Right lobe of liver (tissue), 6 donors: ENCODE data around the gene LRMDA. TPM values are rescaled to one million over a fixed set of nuclear protein-coding genes. Genes with fewer than 3 reads are reported as not detected.

Experiments used
- ATAC-seq, 4 donors: fragments of 200-7000 bp; cut with Tn5 transposase; one replicate each; pipeline ENCODE4 v1.9.1; 2020; ENCODE audit warnings: mild to moderate bottlenecking in 4 of 4, moderate library complexity in 4 of 4
- DNase-seq, 3 donors: peaks; one replicate each; pipeline ENCODE4 v3.0.0-alpha.2; 2020
- H3K27ac ChIP-seq, 3 donors: fragments of 200-600 bp; one replicate each; pipeline ENCODE4 v1.8.0; 2022
- H3K27me3 ChIP-seq, 2 donors: fragments of 200-600 bp; one replicate each; pipeline ENCODE4 v1.8.0; 2022
- H3K36me3 ChIP-seq, 4 donors: fragments of 200-600 bp; sonication (generic) in 1 of 4; one replicate each; pipeline versions ENCODE4 v1.5.1 to v1.8.0; 2017 to 2022; ENCODE audit warnings: control low read depth in 1 of 4
- H3K4me1 ChIP-seq, 4 donors: fragments of 200-600 bp; sonication (generic) in 1 of 4; one replicate each; pipeline versions ENCODE4 v1.5.1 to v1.8.0; 2017 to 2022; ENCODE audit warnings: control low read depth in 1 of 4
- H3K4me3 ChIP-seq, 3 donors: fragments of 200-600 bp; one replicate each; pipeline ENCODE4 v1.8.0; 2022
- H3K9me3 ChIP-seq, 4 donors: fragments of 200-600 bp; sonication (generic) in 1 of 4; one replicate each; pipeline versions ENCODE4 v1.5.1 to v1.8.0; 2017 to 2022; ENCODE audit warnings: control low read depth in 1 of 4
- CTCF ChIP-seq, 4 donors: fragments of 200-600 bp in 3 of 4; fragments of 450-650 bp in 1 of 4; IDR thresholded peaks; one replicate each; pipeline versions ENCODE4 v1.5.1 to v1.8.0; 2016 to 2022; ENCODE audit warnings: antibody characterized with exemption in 4 of 4, mild to moderate bottlenecking in 2 of 4
- POLR2A ChIP-seq: fragments of 450-650 bp; IDR thresholded peaks from one replicate; pipeline ENCODE4 v1.6.1; 2017; ENCODE audit warnings: antibody characterized with exemption, mild to moderate bottlenecking
- WGBS: methylation state at CpG from one replicate; pipeline ENCODE4 v1.1.6; 2018; ENCODE audit warnings: low coverage, low lambda C conversion rate; ENCODE audit not compliant: insufficient coverage; ENCODE audit errors: missing lambda C conversion rate; 5-methylcytosine and 5-hydroxymethylcytosine counted together
- intact Hi-C, 2 donors: fragments of 100-400 bp; cut with DNase I; formaldehyde crosslinking; loops; one replicate each; pipeline versions ENCODE4 v1.11.2 to v1.14.1; 2022
- total RNA-seq, 6 experiments: library from RNA; depleted of rRNA in 2 of 6; stranded (reverse); fragments of >200 nt in 2 of 6; fragmentation: NEBNext Ultra II Directional in 3 of 6; extraction: Animal tissue kit (Norgen Biotek cat#: 25700) in 3 of 6; gene quantifications; one replicate each; pipeline versions ENCODE4 v1.1.0 to v1.2.4, GENCODE V29; 2016 to 2023
- donor health status: DM: no; HTN: yes; CAD: no.
- donor health status: DM: no; HTN: no; CAD: no.
- donor health status: DM: no; HTN: no; CAD: no.
- donor health status: DM: no; HTN: yes; CAD: no.
- donor health status: DM: no; HTN: yes; CAD: no.

Gene LRMDA
- total RNA-seq, 6 experiments from 2014 or later: 9.9 to 19.9 (median 16.3) TPM

GRCh38 chr10:75801121-75801520, 369.7 kb downstream of the LRMDA start:
- intact Hi-C loops: no loop called here
- Histone ChIP-seq H3K36me3 (no peaks in the 10 kb centered on the region), H3K27ac (no peak overlapping the region), H3K27me3 (no peaks in the 10 kb centered on the region), H3K9me3 (no peaks in the 10 kb centered on the region), H3K4me1 (peaks cover 0 to 9% (median 4%) of the 10 kb centered on the region in 4 donors), H3K4me3 (no peak overlapping the region)
- ATAC-seq (peak in 1 of 4 donors; percentile 28), DNase-seq (no peak)
- TF ChIP-seq CTCF (IDR thresholded peaks at IDR 0.05) (no peak), POLR2A (no peak)
- WGBS: 60% methylated on average over 1 of the region's 1 CpG

- intact Hi-C loops: no loop called here
- WGBS: 81% methylated on average over 3 of the region's 3 CpGs
- peaks cover 0 to 9% (median 4%) of the 10 kb centered on the region in 4 donors for H3K4me1 ChIP-seq
- no peak overlapping the region for H3K4me3 ChIP-seq
- no peak overlapping the region for H3K27ac ChIP-seq
- ATAC-seq (no peak), DNase-seq (no peak)
- H3K36me3 ChIP-seq: no peaks in the 10 kb centered on the region
- TF ChIP-seq CTCF (IDR thresholded peaks at IDR 0.05) (no peak), POLR2A (no peak)
- H3K27me3 ChIP-seq: no peaks in the 10 kb centered on the region
- no peaks in the 10 kb centered on the region for H3K9me3 ChIP-seq
Observed at GRCh38 chr10:75801661-75802060, 370.2 kb downstream of the LRMDA start.

- TF ChIP-seq CTCF (IDR thresholded peaks at IDR 0.05): no peak
- no peak for ATAC-seq
- H3K4me3 ChIP-seq: no peak overlapping the region
- intact Hi-C loops: no loop called here
- H3K27me3 ChIP-seq: no peaks in the 10 kb centered on the region
- H3K9me3 ChIP-seq: no peaks in the 10 kb centered on the region
- no peak for DNase-seq
- no peak overlapping the region for H3K27ac ChIP-seq
- H3K4me1 ChIP-seq: peaks cover 0 to 9% (median 4%) of the 10 kb centered on the region in 4 donors
- 90% methylated on average over 2 of the region's 3 CpGs for WGBS
- H3K36me3 ChIP-seq: no peaks in the 10 kb centered on the region
Observed at GRCh38 chr10:75803121-75803520, 371.7 kb downstream of the LRMDA start.

- no peak for DNase-seq
- no peak for TF ChIP-seq CTCF (IDR thresholded peaks at IDR 0.05)
- TF ChIP-seq POLR2A: no peak
- Histone ChIP-seq H3K9me3 (no peaks in the 10 kb centered on the region), H3K4me1 (peaks cover 0 to 9% (median 4%) of the 10 kb centered on the region in 4 donors), H3K4me3 (no peak overlapping the region), H3K27ac (no peak overlapping the region), H3K27me3 (no peaks in the 10 kb centered on the region), H3K36me3 (no peaks in the 10 kb centered on the region)
- intact Hi-C loops: no loop called here
- ATAC-seq: no peak
- WGBS: 97% methylated on average over 12 of the region's 14 CpGs
Observed at GRCh38 chr10:75803816-75804552, 372.6 kb downstream of the LRMDA start.
